ENCODE results near the gene ELMO1.

The ELMO1 gene

DNA sequence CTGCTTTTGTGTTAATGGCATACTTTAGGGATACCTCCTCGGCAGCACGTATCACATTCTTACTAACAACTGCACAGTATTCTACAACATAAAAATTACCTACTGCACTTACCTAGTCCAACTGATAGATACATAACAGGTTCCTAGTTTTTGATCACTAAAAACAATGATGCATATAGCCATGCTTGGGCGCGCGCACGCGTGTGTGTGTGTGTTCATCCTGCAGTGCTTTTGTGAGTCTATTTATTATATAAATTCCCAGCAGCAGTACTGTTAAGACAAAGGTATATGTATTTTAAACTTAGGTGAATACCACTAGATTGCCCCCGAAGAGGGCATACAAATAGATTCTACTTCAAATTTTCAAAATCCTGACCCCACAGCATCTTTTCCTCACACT lies 181.4 kb downstream of the ELMO1 start:
- DNase-seq (ENCODE audit: low read depth): no peak

- no peak for DNase-seq (ENCODE audit: low read depth)
These were observed 182.8 kb downstream of the ELMO1 start for GRCh38 chr7:37265876-37266275.

DNA sequence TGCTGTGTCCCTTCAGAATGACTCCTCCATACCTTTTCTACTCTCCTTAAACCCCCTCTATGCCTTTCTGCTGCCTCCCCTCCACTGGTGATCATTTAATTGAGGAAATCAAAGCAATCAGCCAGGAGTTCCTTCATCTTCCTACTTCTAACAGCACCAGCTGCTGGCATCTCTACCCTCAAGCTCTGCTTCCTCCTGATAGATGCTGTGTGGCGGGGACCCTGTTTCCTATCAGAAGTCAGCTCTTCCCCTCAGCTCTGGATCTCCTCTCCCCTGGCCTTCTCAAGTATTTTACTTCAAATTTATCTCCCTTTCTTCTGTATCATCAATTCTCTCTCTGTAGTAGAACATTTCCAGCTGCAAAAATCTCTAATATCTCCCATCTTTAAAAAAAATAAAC lies 183.7 kb downstream of the ELMO1 start:
- no peak for DNase-seq (ENCODE audit: low read depth)

- no peak for DNase-seq (ENCODE audit: low read depth)
These were observed 186.5 kb downstream of the ELMO1 start for GRCh38 chr7:37262181-37262580.

DNA sequence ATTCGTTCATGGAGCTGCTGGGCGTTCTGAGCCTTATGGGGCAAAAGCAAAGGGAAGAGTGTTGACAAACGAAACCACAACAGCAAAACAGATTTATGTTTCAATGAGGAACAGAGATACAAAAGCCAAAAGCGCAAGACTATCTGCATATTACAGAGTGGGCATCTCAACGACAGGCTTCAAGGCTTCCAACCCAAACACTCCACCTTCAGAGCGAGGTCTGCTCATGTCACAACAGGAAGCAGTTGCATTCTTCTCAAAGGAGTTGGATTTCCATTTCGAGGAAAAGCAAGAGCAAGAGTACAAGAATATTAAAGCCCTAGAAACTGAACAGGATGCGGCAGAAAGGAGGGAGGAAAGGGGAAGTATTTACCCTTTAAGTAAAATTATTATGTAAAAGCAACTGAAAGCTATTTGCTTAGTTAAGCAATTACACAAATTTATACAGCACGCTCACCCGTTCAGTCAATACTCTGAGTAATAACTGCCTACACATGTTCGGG lies 189.3 kb downstream of the ELMO1 start:
- DNase-seq (ENCODE audit: low read depth): no peak

DNA sequence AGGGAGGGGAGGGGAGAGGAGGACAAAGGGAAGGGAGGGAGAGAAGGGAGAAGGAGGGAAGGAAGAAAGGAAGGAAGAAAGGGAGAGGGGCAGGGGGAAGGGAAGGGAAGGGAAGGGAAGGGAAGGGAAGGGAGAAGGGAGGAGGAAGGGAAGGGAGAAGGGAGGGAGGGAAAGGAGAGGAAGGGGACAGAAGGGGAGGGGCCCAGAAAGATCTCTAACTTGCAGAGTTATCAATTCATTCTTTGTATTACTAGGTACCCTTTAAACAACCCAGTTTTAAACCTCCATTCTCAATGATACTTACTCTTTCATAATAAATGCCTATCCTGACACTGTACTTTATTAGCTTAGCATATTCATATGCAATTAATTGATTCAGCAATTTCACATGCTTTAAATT lies 192.0 kb downstream of the ELMO1 start:
- DNase-seq (ENCODE audit: low read depth): no peak

DNA sequence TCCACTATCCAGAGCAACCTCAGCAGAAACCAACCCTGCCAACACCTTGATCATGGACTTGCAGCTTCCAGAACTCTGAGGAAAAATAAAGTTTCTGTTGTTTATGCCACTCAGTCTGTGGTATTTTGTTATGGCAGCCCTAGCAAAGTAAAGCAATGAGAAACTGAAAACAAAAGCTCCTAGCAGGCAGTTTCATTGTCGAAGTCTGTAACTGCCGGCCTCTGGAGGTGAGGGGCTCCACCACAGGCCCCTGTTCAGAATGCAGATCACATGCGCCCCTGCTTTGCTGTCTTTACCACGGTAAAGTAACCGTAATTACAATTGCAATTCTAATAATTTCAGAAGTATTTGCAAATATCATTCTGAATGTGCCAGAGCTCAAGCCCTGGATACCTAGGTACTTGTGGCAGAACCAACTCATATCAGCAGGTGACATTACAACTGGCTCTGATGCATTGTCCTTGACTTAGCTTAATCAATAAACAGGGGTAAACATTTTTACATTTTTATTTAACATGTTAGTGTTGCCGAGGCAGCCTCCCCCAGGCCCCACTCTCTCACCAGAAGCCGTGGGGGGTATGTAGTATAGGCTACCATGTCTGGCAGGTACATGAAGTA lies 193.2 kb downstream of the ELMO1 start:
- no peak for DNase-seq (ENCODE audit: low read depth)

- no peak for DNase-seq (ENCODE audit: low read depth)
These were observed 197.4 kb downstream of the ELMO1 start for GRCh38 chr7:37251222-37251621.

DNA sequence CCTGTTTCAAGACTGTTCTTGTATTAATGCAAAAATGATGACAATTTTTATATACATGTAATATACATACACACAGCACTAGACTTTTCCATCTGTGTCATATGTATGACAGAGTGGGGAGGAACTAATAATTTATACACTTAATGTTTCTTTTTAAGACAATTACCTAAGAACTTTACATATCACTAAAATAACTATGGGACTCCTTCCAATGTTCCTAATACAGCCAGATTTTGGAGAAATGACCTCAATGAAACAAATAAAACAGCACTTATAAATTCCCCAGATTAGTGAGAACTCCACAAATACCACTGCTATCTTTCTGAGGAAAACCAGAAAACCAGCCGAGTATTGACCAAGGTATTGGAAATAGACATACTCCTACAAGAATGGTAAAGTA lies 199.4 kb downstream of the ELMO1 start:
- no peak for DNase-seq (ENCODE audit: low read depth)

DNA sequence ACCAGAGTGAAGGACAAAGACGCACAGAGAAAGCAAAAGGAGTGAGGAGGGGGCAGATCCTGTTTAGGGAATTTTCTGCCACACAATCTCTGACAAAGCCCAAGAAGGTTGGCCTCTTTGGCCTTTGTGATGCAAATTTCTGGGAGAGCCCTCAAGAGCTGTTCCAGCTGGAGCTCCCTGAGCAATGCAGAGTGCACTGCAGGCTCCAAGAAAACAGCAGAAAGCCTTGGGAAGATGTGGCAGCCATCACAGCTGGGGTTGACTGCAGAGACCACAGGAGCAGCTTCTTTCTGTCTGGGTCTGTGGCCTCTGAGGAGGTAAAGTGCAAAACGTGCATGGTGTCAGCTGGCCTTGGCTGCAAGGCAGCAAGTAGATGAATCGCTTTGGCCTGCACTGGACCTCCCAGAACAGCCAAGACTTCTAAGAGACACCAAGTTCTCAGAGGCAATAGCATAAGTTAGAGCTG lies 200.2 kb downstream of the ELMO1 start:
- DNase-seq (ENCODE audit: low read depth): no peak

- no peak for DNase-seq (ENCODE audit: low read depth)
These were observed 200.8 kb downstream of the ELMO1 start for GRCh38 chr7:37247861-37248260.

GRCh38 chr7:37245590-37245989 lies 203.1 kb downstream of the ELMO1 start:
- DNase-seq (ENCODE audit: low read depth): no peak

- no peak for DNase-seq (ENCODE audit: low read depth)
These were observed 211.8 kb downstream of the ELMO1 start for GRCh38 chr7:37236906-37237305.

DNA sequence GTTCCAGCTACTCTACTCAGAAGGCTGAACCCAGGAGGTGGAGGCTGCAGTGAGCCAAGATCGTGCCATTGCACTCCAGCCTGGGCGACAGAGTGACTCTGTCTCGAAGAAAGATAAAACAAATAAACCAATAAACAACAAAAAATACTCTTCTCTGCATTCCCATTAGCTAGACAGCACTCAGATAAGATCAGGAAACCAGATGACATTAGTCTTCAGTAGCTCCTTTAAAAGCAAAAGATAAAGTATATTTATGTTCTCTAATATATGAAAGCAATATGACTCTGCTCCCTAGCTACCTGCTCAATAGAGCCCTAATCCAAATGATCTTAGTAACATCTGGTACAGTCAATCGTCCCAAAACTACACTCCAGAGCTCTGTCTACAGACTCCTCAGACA lies 212.9 kb downstream of the ELMO1 start:
- DNase-seq (ENCODE audit: low read depth): no peak

DNA sequence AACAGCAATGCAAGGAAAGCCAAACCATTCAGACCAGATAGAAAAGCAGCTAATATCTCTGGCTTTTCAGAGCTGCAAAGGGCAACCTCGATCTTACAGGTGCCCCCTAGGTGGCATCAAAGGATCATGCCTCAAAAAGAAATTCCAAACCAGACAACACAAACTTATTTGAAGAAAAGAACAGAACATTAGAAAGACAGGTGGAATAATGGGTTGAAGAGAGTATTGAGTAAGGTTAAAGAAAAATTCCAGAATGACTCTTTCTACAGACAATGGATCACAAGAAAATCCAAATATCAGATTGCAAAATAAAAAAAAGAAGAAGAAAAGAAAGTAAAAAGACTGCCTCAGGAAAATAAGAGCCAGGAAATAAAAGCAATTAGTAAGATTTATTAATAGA lies 213.7 kb downstream of the ELMO1 start:
- DNase-seq (ENCODE audit: low read depth): no peak

DNA sequence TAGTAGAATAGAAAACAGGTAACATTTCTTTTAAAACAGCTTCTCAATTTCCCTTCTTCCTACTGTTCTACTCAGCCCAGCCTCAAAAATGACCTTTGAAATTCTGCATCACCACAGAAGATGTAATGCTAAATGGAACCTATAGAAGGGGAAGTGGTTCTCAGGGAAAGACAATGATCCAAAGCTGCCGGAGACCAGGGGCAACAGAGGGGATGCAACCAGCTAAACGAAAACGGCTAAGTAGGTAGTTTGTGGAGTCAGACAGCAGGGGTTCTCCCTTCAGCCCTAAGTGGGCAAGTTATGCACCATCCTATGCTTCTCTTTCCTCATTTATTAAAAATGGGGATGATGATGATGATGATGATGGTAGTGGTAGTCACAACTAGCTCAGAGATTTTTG lies 214.3 kb downstream of the ELMO1 start:
- DNase-seq (ENCODE audit: low read depth): no peak

- DNase-seq (ENCODE audit: low read depth): no peak
These were observed 217.1 kb downstream of the ELMO1 start for GRCh38 chr7:37231613-37232012.

DNA sequence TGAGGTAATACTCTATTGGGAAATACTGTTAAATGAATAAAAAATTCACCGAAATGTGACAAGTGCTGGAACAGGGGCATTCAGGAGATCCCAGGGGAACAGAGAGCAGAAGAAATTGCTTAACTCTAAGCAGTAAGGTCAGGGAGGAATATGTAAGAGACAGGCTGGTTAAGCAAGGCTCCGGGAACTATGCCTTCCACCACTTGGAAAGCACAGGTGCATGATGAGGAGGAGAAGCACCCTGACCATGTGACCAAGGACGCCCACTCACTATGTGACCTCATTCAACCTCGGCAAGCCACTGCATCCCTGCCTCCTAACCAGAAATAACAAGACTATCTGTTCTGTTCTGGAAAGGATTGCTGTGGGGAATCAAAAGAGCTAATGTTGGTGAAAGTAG lies 218.4 kb downstream of the ELMO1 start:
- no peak for DNase-seq (ENCODE audit: low read depth)

GRCh38 chr7:37229381-37229780 lies 219.3 kb downstream of the ELMO1 start:
- DNase-seq (ENCODE audit: low read depth): no peak

DNA sequence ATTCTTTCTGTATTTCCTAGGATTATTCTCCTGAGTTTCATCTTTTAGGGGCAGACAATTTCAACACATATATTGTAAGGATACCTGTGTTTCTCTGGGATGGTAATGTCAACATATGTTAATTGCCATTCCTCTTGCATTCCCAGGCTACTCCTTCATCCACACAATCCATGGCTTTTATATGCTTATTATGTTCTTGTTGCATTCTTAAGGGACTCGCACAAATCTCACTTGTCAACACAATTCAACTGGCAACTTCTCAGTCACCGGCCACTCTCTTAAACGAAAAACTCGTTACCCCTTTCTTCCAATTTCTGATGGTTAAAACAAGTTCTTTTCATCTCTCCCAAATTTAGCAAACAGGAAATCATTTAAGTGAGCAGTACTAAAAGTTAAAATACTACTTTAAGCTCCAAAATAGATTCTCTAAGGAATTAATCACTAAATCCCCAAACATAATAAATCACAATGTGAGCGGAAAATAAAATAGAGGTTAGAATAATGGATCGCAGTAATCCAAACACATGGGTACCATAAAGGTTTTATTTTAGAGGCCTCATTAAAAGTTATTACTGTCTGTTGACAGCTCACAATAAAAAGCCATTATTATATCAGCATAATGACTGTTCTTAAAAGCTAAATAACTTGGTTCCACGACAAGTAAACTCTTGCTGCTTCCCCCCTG lies 223.2 kb downstream of the ELMO1 start:
- no peak for DNase-seq (ENCODE audit: low read depth)

- DNase-seq (ENCODE audit: low read depth): no peak
These were observed 223.9 kb downstream of the ELMO1 start for GRCh38 chr7:37224746-37225145.

DNA sequence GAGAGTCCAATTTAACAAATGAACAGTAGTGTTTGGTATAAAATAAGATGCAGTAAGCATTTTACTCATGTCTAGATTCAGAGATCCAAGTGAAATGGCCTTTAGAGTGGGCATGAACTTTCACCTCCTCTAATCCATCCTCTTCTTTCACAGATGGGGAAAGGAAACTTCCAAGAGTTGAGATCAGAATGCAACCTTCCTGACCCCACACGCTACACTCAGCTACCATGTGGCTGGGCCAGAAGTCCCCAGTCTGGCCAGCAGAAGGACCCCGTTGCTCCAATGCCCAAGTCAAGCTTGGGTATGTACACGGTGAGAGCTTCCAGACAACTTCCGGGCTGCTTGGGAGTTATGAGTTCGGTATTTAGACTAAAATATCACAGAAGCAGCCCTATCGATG lies 228.0 kb downstream of the ELMO1 start:
- DNase-seq (ENCODE audit: low read depth): no peak

DNA sequence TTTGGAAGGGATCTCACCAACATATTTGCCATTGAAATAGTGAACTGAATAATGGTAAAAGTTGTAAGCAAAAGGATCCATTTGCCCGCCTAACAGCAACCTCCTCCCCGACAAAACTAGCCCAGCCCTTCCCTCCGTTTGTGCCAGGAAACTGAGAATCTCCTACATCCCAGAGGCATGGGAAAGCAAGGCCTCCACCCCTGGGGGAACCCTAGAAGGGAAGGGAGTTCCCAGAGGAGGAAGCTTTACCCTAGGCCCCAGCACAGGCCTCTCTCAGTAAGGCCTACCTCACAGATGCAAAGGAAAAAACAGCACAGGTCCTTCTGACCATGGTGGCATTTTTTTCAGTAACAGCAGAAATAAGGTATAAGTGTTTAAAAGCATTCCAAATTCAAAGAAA lies 229.7 kb downstream of the ELMO1 start:
- no peak for DNase-seq (ENCODE audit: low read depth)

GRCh38 chr7:37216923-37217322 lies 231.7 kb downstream of the ELMO1 start:
- DNase-seq (ENCODE audit: low read depth): no peak

Data from stimulated activated CD8-positive, alpha-beta memory T cell treated with anti-CD3 and anti-CD28 coated beads, Interleukin-4, amount 100 ng/mL, for 24 hours (primary cell).